Kidney (tissue), 14 donors: ENCODE results near the gene BMERB1. TPM values are rescaled to one million over a fixed set of nuclear protein-coding genes. Genes with fewer than 3 reads are reported as not detected.

Source experiments
- DNase-seq, 5 donors: peaks; one replicate each; pipeline ENCODE4 v3.0.0-alpha.2; 2013 to 2020
- FAIRE-seq: peaks from 2 replicates; lab custom pipeline; 2012; peaks lifted over from hg19 to GRCh38; lab: Jason Lieb, UNC
- H3K27ac ChIP-seq, 2 donors: one replicate each; pipeline ENCODE4 v1.7.0; 2013; ENCODE audit warnings: low read depth in 2 of 2, low read length in 2 of 2, inconsistent platforms in 1 of 2
- H3K27me3 ChIP-seq: one replicate; pipeline ENCODE4 v1.7.1; 2013; ENCODE audit warnings: low read length, inconsistent platforms; ENCODE audit not compliant: control insufficient read depth, insufficient read depth
- H3K36me3 ChIP-seq, 3 donors: one replicate each; pipeline versions ENCODE4 v1.7.0 to v1.7.1; 2013; ENCODE audit warnings: low read length in 3 of 3, control low read depth in 1 of 3, inconsistent platforms in 1 of 3; ENCODE audit not compliant: insufficient read depth in 3 of 3, control insufficient read depth in 2 of 3
- H3K4me1 ChIP-seq, 3 donors: one replicate each; pipeline versions ENCODE4 v1.7.0 to v1.7.1; 2013; ENCODE audit warnings: low read length in 3 of 3, inconsistent platforms in 1 of 3, low read depth in 1 of 3; ENCODE audit not compliant: control insufficient read depth in 2 of 3, insufficient read depth in 2 of 3
- H3K4me3 ChIP-seq, 3 donors: one replicate each; pipeline versions ENCODE4 v1.7.0 to v1.8.1; 2013; ENCODE audit warnings: low read length in 3 of 3, control low read depth in 1 of 3, inconsistent platforms in 1 of 3
- H3K9ac ChIP-seq, 3 donors: one replicate each; pipeline versions ENCODE4 v1.7.0 to v1.7.1; 2013; ENCODE audit warnings: low read length in 3 of 3, control low read depth in 1 of 3, inconsistent platforms in 1 of 3
- H3K9me3 ChIP-seq, 3 donors: one replicate each; pipeline versions ENCODE4 v1.7.0 to v1.7.1; 2013; ENCODE audit warnings: low read length in 3 of 3, control low read depth in 1 of 3, inconsistent platforms in 1 of 3; ENCODE audit not compliant: control insufficient read depth in 2 of 3, insufficient read depth in 1 of 3
- CTCF ChIP-seq: IDR thresholded peaks from 3 replicates; pipeline ENCODE4 v1.5.1; 2012; ENCODE audit warnings: mild to moderate bottlenecking, moderate library complexity, borderline replicate concordance; ENCODE audit not compliant: insufficient read depth; ENCODE audit errors: extremely low read depth
- intact Hi-C: fragments of 100-400 bp; cut with DNase I; formaldehyde crosslinking; loops from one replicate; pipeline ENCODE4 v1.11.1; 2022
- polyA plus RNA-seq: library from polyadenylated mRNA; stranded (reverse); fragments of 350-450 nt; fragmentation: Illumina TruSeq; extraction: RNeasy Lipid Tissue Mini Kit (QIAGEN cat#74804); gene quantifications from one replicate; pipeline ENCODE4 v1.2.3, GENCODE V29; 2014; ENCODE audit warnings: low read depth, low replicate concordance; ENCODE audit not compliant: insufficient read depth
- total RNA-seq: library from RNA; stranded (reverse); fragmentation: NEBNext Ultra II Directional; extraction: Animal tissue kit (Norgen Biotek cat#: 25700); gene quantifications from one replicate; pipeline ENCODE4 v1.2.1, GENCODE V29; 2021
- donor health status: control.
- donor health status: control.
- donor health status: control.
- donor health status: control.
- donor health status: control.
- donor health status: DM: yes; HTN: yes; CAD: no.
- donor health status: Normal renal cell carcinoma (clear cell type).

The BMERB1 gene
- total and polyA plus RNA-seq, 2 donors from 2014 or later, result 33.4 to 48.8 TPM

GRCh38 chr16:15498427-15499175 lies 64.2 kb downstream of the BMERB1 start:
- no peak overlapping the region for H3K4me3 ChIP-seq
- DNase-seq (no peak), FAIRE-seq (no peak)
- no peak for TF ChIP-seq CTCF
- H3K9ac ChIP-seq, result no peak overlapping the region
- intact Hi-C loops, result no loop called here
- no peaks in the 10 kb centered on the region for H3K9me3 ChIP-seq
- H3K27me3 ChIP-seq, result no peaks in the 10 kb centered on the region
- H3K4me1 ChIP-seq, result no peaks in the 10 kb centered on the region
- no peak overlapping the region for H3K27ac ChIP-seq
- H3K36me3 ChIP-seq, result no peaks in the 10 kb centered on the region

GRCh38 chr16:15502041-15502725 lies 67.8 kb downstream of the BMERB1 start:
- no peak for TF ChIP-seq CTCF
- Histone ChIP-seq H3K27me3 (no peaks in the 10 kb centered on the region), H3K4me1 (no peaks in the 10 kb centered on the region), H3K27ac (no peak overlapping the region), H3K9ac (no peak overlapping the region), H3K36me3 (no peaks in the 10 kb centered on the region), H3K9me3 (no peaks in the 10 kb centered on the region), H3K4me3 (no peak overlapping the region)
- intact Hi-C loops, result no loop called here
- DNase-seq, result peak in 3 of 5 donors; percentile 19 to 59 (median 39)
- FAIRE-seq, result no peak

GRCh38 chr16:15506441-15506840 lies 72.1 kb downstream of the BMERB1 start:
- TF ChIP-seq CTCF, result no peak
- no peak overlapping the region for H3K27ac ChIP-seq
- no peaks in the 10 kb centered on the region for H3K27me3 ChIP-seq
- no peak overlapping the region for H3K4me3 ChIP-seq
- H3K9ac ChIP-seq, result no peak overlapping the region
- intact Hi-C loops, result no loop called here
- H3K36me3 ChIP-seq, result no peaks in the 10 kb centered on the region
- FAIRE-seq (no peak), DNase-seq (no peak)
- H3K4me1 ChIP-seq, result no peaks in the 10 kb centered on the region
- H3K9me3 ChIP-seq, result no peaks in the 10 kb centered on the region
